ENCODE data around the gene RNU6-9. TPM values are rescaled to one million over a fixed set of nuclear protein-coding genes. Genes with fewer than 3 reads are reported as not detected.

The RNU6-9 gene
- total and polyA plus RNA-seq, 8 donors = not detected

DNA sequence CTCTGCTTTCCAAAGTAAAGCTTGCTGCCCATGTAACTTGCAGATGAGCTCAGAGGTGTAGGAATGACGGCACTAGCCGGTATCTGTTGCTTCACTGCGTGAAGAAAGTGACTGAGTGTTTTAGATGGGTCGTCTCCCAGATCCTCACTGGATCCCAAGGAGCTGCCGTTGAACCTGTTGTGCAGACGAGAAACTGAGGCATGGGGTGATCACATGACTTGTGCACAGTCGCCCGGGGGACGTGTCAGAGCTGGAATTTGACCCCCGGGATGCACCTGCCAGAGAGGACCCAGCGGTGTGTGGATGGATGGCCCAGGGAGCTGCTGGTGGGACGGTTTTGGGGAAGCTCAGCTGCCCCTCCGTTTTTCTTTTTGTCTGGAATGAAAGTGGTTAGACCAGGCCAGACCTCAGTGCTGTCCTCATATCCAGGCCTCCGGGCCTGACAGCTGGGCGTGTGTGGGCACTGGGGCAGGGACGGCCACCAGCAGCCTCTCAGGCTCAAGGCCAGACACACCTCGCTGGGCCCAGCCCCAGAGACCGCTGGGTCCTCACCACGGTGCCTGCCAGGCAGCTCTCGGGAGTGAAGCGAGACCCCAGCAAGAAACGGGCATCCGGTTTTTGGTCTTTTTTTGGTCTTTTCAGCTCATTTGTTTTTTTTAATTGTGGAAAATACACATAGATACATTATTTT, 45.1 kb downstream of the RNU6-9 start:
- DNase-seq (no peak), ATAC-seq (no peak)
- H3K27me3 ChIP-seq = no peaks in the 10 kb centered on the region
- H3K36me3 ChIP-seq = peaks cover 0 to 14% of the 10 kb centered on the region in 2 donors
- intact Hi-C loops (cut with DNase I) = no loop called here
- H3K27ac ChIP-seq = no peak overlapping the region
- no peak overlapping the region for H3K4me3 ChIP-seq
- H3K4me1 ChIP-seq = peaks cover 35 to 78% of the 10 kb centered on the region in 2 donors
- H3K9me3 ChIP-seq = no peaks in the 10 kb centered on the region
- no peak for TF ChIP-seq CTCF (IDR thresholded peaks at IDR 0.05)

DNA sequence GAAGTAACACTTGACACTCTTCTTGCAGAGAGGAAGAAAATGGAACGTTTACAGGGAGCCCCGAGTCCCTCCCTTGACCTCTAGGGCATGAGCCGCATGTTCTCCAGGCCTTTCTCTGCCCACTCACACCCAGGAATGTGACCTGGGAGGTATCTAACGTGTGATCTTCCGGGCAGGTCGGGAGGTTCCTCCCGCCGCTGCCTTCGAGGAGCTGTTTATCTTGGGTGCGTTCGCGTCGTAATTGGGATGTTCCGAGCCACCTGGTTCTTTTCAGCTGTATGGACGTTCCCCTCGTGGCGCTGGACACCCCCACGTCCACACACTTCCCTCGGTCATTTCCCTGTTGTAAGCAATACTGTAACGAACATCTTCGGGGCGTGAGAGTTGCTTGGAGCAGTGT, 46.2 kb downstream of the RNU6-9 start:
- Histone ChIP-seq H3K27ac (no peak overlapping the region), H3K36me3 (peaks cover 0 to 14% of the 10 kb centered on the region in 2 donors), H3K27me3 (no peaks in the 10 kb centered on the region), H3K4me3 (no peak overlapping the region), H3K9me3 (no peaks in the 10 kb centered on the region), H3K4me1 (peaks cover 26 to 68% of the 10 kb centered on the region in 2 donors)
- ATAC-seq (no peak), DNase-seq (no peak)
- TF ChIP-seq CTCF (IDR thresholded peaks at IDR 0.05) = no peak
- intact Hi-C loops (cut with DNase I) = no loop called here

GRCh38 chr19:939922-940321, 46.6 kb downstream of the RNU6-9 start:
- H3K4me3 ChIP-seq = no peak overlapping the region
- no peaks in the 10 kb centered on the region for H3K9me3 ChIP-seq
- H3K4me1 ChIP-seq = peaks cover 21 to 63% of the 10 kb centered on the region in 2 donors
- H3K27me3 ChIP-seq = no peaks in the 10 kb centered on the region
- DNase-seq (no peak), ATAC-seq (no peak)
- H3K36me3 ChIP-seq = peaks cover 0 to 14% of the 10 kb centered on the region in 2 donors
- no peak for TF ChIP-seq CTCF (IDR thresholded peaks at IDR 0.05)
- intact Hi-C loops (cut with DNase I) = no loop called here
- H3K27ac ChIP-seq = peak overlapping the region; percentile 79 to 81

DNA sequence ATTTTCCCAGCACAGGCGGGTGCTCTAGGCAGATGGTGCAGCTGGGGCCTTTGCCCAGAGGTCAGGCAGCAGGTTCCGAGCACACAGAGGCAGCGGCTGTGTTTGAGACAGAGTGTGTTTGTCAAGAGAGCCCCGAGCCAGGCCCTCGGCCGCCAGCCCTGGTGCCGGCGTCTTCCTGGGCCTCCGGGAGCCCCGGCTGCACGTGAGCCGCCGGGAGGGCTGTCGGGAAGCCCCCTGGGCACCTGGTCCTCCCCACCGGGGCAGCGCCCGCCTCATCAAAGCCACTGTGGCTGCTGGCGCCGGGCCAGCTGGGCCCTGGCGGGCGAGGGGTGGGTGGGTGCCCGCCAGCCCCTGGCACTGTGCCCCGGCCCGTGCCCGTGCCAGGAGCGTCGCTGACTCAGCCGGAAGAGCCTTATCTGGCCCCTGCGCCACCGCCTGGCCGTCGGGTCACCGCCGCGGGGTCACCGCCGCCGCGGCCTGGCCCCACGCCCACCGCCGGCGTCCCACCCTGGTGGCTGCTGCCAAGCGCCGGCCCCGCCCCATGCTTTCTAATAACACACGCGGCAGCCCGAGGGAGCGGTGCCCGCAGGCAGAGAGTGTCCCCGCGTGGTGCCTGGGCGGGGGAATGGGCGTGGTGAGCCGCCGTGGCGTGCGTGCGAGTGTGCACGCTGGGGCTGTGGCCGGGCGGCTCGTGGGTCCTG, 47.5 kb downstream of the RNU6-9 start:
- intact Hi-C loops (cut with DNase I) = no loop called here
- Histone ChIP-seq H3K4me3 (peak overlapping the region; percentile 14 to 42), H3K27ac (peak overlapping the region; percentile 79 to 81), H3K9me3 (no peaks in the 10 kb centered on the region), H3K4me1 (peaks cover 14 to 55% of the 10 kb centered on the region in 2 donors), H3K27me3 (no peaks in the 10 kb centered on the region), H3K36me3 (peaks cover 0 to 12% of the 10 kb centered on the region in 2 donors)
- peak; percentile 85 for ATAC-seq
- peak in 2 of 4 donors; percentile 73 to 92 for DNase-seq
- no peak for TF ChIP-seq CTCF (IDR thresholded peaks at IDR 0.05)
